Liver (tissue), 3 donors: ENCODE results near the gene ZC3H13.

Experiments used
- CTCF ChIP-seq: fragments of 150-350 bp; IDR thresholded peaks from 2 replicates; pipeline ENCODE4 v1.5.1; 2017; ENCODE audit warnings: improper control_type of control experiment, low read depth, low read length; ENCODE audit not compliant: missing input control
- EGR1 ChIP-seq, 2 donors: IDR thresholded peaks; 2 replicates each; pipeline ENCODE4 v1.6.1; 2016 to 2018; ENCODE audit warnings: antibody characterized with exemption in 2 of 2, low read depth in 2 of 2
- FOXA1 ChIP-seq: IDR thresholded peaks from 2 replicates; pipeline ENCODE4 v1.6.1; 2016; ENCODE audit warnings: antibody characterized with exemption
- GABPA ChIP-seq, 2 donors: IDR thresholded peaks in 1 of 2; conservative IDR thresholded peaks in 1 of 2; 2 replicates each; pipeline ENCODE4 v1.6.1; 2016; ENCODE audit warnings: antibody characterized with exemption in 2 of 2, mild to moderate bottlenecking in 1 of 2, moderate library complexity in 1 of 2
- HNF4A ChIP-seq, 2 donors: conservative IDR thresholded peaks; 2 replicates each; pipeline ENCODE4 v1.6.1; 2016; ENCODE audit warnings: antibody characterized with exemption in 2 of 2, mild to moderate bottlenecking in 2 of 2
- JUND ChIP-seq, 2 donors: IDR thresholded peaks; 2 replicates each; pipeline ENCODE4 v1.6.1; 2016; ENCODE audit warnings: antibody characterized with exemption in 2 of 2
- MAX ChIP-seq: IDR thresholded peaks from 2 replicates; pipeline ENCODE4 v1.6.1; 2016; ENCODE audit warnings: antibody characterized with exemption
- RAD21 ChIP-seq, 2 donors: IDR thresholded peaks; 2 replicates each; pipeline ENCODE4 v1.6.1; 2016; ENCODE audit warnings: antibody characterized with exemption in 2 of 2, mild to moderate bottlenecking in 2 of 2
- REST ChIP-seq: IDR thresholded peaks from 2 replicates; pipeline ENCODE4 v1.6.1; 2016; ENCODE audit warnings: antibody characterized with exemption, mild to moderate bottlenecking
- RXRA ChIP-seq, 2 donors: IDR thresholded peaks; 2 replicates each; pipeline ENCODE4 v1.6.1; 2017 to 2018; ENCODE audit warnings: antibody characterized with exemption in 2 of 2, mild to moderate bottlenecking in 1 of 2
- SP1 ChIP-seq: IDR thresholded peaks from 2 replicates; pipeline ENCODE4 v1.6.1; 2018; ENCODE audit warnings: antibody characterized with exemption, mild to moderate bottlenecking
- TAF1 ChIP-seq: conservative IDR thresholded peaks from 2 replicates; pipeline ENCODE4 v1.6.1; 2016; ENCODE audit warnings: antibody characterized with exemption, mild to moderate bottlenecking
- YY1 ChIP-seq: IDR thresholded peaks from 2 replicates; pipeline ENCODE4 v1.6.1; 2016; ENCODE audit warnings: antibody characterized with exemption, mild to moderate bottlenecking
- donor health status: healthy.
- donor health status: healthy.

- TF ChIP-seq JUND (IDR thresholded peaks at IDR 0.05): no peak
- no peak for TF ChIP-seq CTCF
- TF ChIP-seq YY1: no peak
- no peak for TF ChIP-seq REST
- TF ChIP-seq EGR1 (IDR thresholded peaks at IDR 0.05; ENCODE audit: low read depth in 2 of 2): no peak
- TF ChIP-seq FOXA1: no peak
- TF ChIP-seq SP1: no peak
- TF ChIP-seq HNF4A (conservative IDR thresholded peaks at IDR 0.05): no peak
- TF ChIP-seq TAF1: no peak
- TF ChIP-seq RAD21 (IDR thresholded peaks at IDR 0.05): no peak
- TF ChIP-seq MAX: no peak
- TF ChIP-seq RXRA (IDR thresholded peaks at IDR 0.05): no peak
- TF ChIP-seq GABPA (IDR thresholded peaks at IDR 0.05 in 1 of 2, conservative IDR thresholded peaks at IDR 0.05 in 1 of 2): no peak
Observed at GRCh38 chr13:45995245-45995644, 57.3 kb downstream of the ZC3H13 start.
